DMS79 treated with DMSO at 0.1 percent for 48 hours (cell line): ENCODE results near the gene DENND1A.
"Not testable (repeated sequence)": the region's sequence is repeated elsewhere in the genome, so short reads cannot be mapped to it uniquely, and the experiment has no call there.

Source experiments
- DNase-seq: peaks from one replicate; lab custom pipeline; 2025; lab: John Stamatoyannopoulos, UW

Gene DENND1A

GRCh38 chr9:123411636-123412035 is 518.3 kb downstream of the DENND1A start:
- DNase-seq = no peak

- no peak for DNase-seq
These were observed 518.7 kb downstream of the DENND1A start for GRCh38 chr9:123411191-123411590.

- DNase-seq = no peak
These were observed 519.5 kb downstream of the DENND1A start for GRCh38 chr9:123410281-123410910.

GRCh38 chr9:123408313-123409262 is 521.3 kb downstream of the DENND1A start:
- no peak for DNase-seq

GRCh38 chr9:123407217-123407851 is 522.6 kb downstream of the DENND1A start:
- DNase-seq = no peak

- no peak for DNase-seq
These were observed 523.2 kb downstream of the DENND1A start for GRCh38 chr9:123406691-123407216.

GRCh38 chr9:123406016-123406415 is 523.9 kb downstream of the DENND1A start:
- DNase-seq = no peak

GRCh38 chr9:123402981-123403509 is 526.9 kb downstream of the DENND1A start:
- DNase-seq = no peak

- peak; percentile 69 for DNase-seq
These were observed 527.9 kb downstream of the DENND1A start for GRCh38 chr9:123401879-123402513.

- DNase-seq = no peak
These were observed 528.9 kb downstream of the DENND1A start for GRCh38 chr9:123400926-123401503.

GRCh38 chr9:123399803-123400378 is 530.0 kb downstream of the DENND1A start:
- DNase-seq = no peak

GRCh38 chr9:123398938-123399337 is 531.0 kb downstream of the DENND1A start:
- DNase-seq = not testable (repeated sequence)

GRCh38 chr9:123397975-123398374 is 532.0 kb downstream of the DENND1A start:
- no peak for DNase-seq

GRCh38 chr9:123395689-123396511 is 534.0 kb downstream of the DENND1A start:
- DNase-seq = no peak

GRCh38 chr9:123395276-123395688 is 534.6 kb downstream of the DENND1A start:
- DNase-seq = peak; percentile 82

- DNase-seq = no peak
These were observed 535.4 kb downstream of the DENND1A start for GRCh38 chr9:123394291-123395235.

GRCh38 chr9:123392802-123393201 is 537.1 kb downstream of the DENND1A start:
- DNase-seq = no peak

- DNase-seq = no peak
These were observed 538.0 kb downstream of the DENND1A start for GRCh38 chr9:123391946-123392345.

- no peak for DNase-seq
These were observed 538.7 kb downstream of the DENND1A start for GRCh38 chr9:123391233-123391632.
